ENCODE measurements around the gene SSBP3. TPM values are rescaled to one million over a fixed set of nuclear protein-coding genes. Genes with fewer than 3 reads are reported as not detected.

The SSBP3 gene
- total RNA-seq, 1 experiment from 2014 or later = 37.5 TPM

- Histone ChIP-seq H2AFZ (ENCODE audit: low read depth, low read length, poor library complexity, severe bottlenecking) (no peak overlapping the region), H3K79me2 (ENCODE audit: insufficient read depth, low read length) (no peaks in the 10 kb centered on the region), H4K20me1 (ENCODE audit: insufficient read depth) (no peaks in the 10 kb centered on the region), H3K27ac (ENCODE audit: low read depth, low read length) (no peak overlapping the region), H3K27me3 (ENCODE audit: insufficient read depth, low read length) (no peaks in the 10 kb centered on the region), H3K9me2 (ENCODE audit: insufficient read depth) (no peaks in the 10 kb centered on the region), H3K36me3 (ENCODE audit: control insufficient read depth in 1 of 2, insufficient read depth in 2 of 2, low read length in 2 of 2) (no peaks in the 10 kb centered on the region), H3K4me3 (replicated peaks in 1 of 2; ENCODE audit: low read depth in 1 of 2, low read length in 2 of 2) (no peak overlapping the region), H3K9me3 (ENCODE audit: control insufficient read depth in 1 of 2, insufficient read depth in 1 of 2, low read depth in 1 of 2, low read length in 2 of 2) (no peaks in the 10 kb centered on the region), H3K4me1 (ENCODE audit: control insufficient read depth in 1 of 2, insufficient read depth in 2 of 2, low read length in 2 of 2) (no peaks in the 10 kb centered on the region), H3K9ac (ENCODE audit: low read length) (no peak overlapping the region), H3K4me2 (ENCODE audit: low read length) (no peak overlapping the region)
- intact Hi-C loops (cut with micrococcal nuclease) = no loop called here
- BruUV-seq (replicated peaks) = no TSS peak
- ATAC-seq = no peak
- RAD21 ChIA-PET (ENCODE audit: low non-redundant PET in 1 of 2, low total read pairs in 2 of 2, uncharacterized antibody in 2 of 2, unreplicated experiment in 2 of 2) = no interaction called here
- POLR2A ChIA-PET = no interaction called here
- no peak for TF ChIP-seq EGR1 (IDR thresholded peaks at IDR 0.05; ENCODE audit: low read depth)
- no peak for TF ChIP-seq SRF (IDR thresholded peaks at IDR 0.05; ENCODE audit: low read depth)
- no peak for TF ChIP-seq EZH2phosphoT487 (IDR thresholded peaks at IDR 0.05; ENCODE audit: borderline replicate concordance)
- no peak for TF ChIP-seq RAD21 (IDR thresholded peaks at IDR 0.05; ENCODE audit: low read depth)
- no peak for TF ChIP-seq ATF3 (IDR thresholded peaks at IDR 0.05)
- TF ChIP-seq ELF1 (IDR thresholded peaks at IDR 0.05; ENCODE audit: borderline replicate concordance, low read depth) = no peak
- no peak for TF ChIP-seq FOSL1 (IDR thresholded peaks at IDR 0.05; ENCODE audit: low read depth)
- TF ChIP-seq POLR2AphosphoS5 (IDR thresholded peaks at IDR 0.05; ENCODE audit: low read depth, low read length) = no peak
- TF ChIP-seq CBX3 (IDR thresholded peaks at IDR 0.05; ENCODE audit: low read depth) = no peak
- CTCF ChIA-PET = no interaction called here
- no peak for DNase-seq (ENCODE audit: low read depth, low spot score)
These were observed 63.9 kb downstream of the SSBP3 start for GRCh38 chr1:54342288-54342687.

DNA sequence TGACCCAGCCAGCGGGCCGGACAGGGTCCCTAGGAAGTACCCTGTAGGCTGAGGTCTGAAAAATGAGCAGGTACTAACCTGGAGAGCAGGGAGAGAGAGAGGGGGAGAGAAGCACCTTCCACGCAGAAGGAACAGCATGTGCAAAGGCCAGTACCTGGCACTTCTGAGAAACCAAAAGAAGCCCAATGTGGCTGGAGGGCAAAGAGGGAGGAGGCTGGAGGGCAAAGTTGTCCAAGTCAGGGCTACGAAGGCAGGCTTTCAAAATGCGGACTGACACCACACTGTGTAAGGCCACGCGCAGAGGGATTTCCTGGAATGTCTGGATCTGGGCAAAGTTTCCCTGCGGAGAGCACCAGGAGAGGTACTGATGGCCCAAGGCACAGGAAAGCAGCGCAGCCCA lies 64.4 kb downstream of the SSBP3 start:
- Histone ChIP-seq H3K4me2 (ENCODE audit: low read length) (no peak overlapping the region), H3K27me3 (ENCODE audit: insufficient read depth, low read length) (no peaks in the 10 kb centered on the region), H3K9ac (ENCODE audit: low read length) (no peak overlapping the region), H3K27ac (ENCODE audit: low read depth, low read length) (no peak overlapping the region), H4K20me1 (ENCODE audit: insufficient read depth) (no peaks in the 10 kb centered on the region), H3K4me3 (replicated peaks in 1 of 2; ENCODE audit: low read depth in 1 of 2, low read length in 2 of 2) (no peak overlapping the region), H2AFZ (ENCODE audit: low read depth, low read length, poor library complexity, severe bottlenecking) (no peak overlapping the region), H3K9me3 (ENCODE audit: control insufficient read depth in 1 of 2, insufficient read depth in 1 of 2, low read depth in 1 of 2, low read length in 2 of 2) (no peaks in the 10 kb centered on the region), H3K9me2 (ENCODE audit: insufficient read depth) (no peaks in the 10 kb centered on the region), H3K4me1 (ENCODE audit: control insufficient read depth in 1 of 2, insufficient read depth in 2 of 2, low read length in 2 of 2) (no peaks in the 10 kb centered on the region), H3K79me2 (ENCODE audit: insufficient read depth, low read length) (no peaks in the 10 kb centered on the region), H3K36me3 (ENCODE audit: control insufficient read depth in 1 of 2, insufficient read depth in 2 of 2, low read length in 2 of 2) (no peaks in the 10 kb centered on the region)
- ATAC-seq = no peak
- DNase-seq (ENCODE audit: low read depth, low spot score) = no peak
- intact Hi-C loops (cut with micrococcal nuclease) = no loop called here
- TF ChIP-seq EZH2 (IDR thresholded peaks at IDR 0.05) (no peak), EZH2phosphoT487 (IDR thresholded peaks at IDR 0.05; ENCODE audit: borderline replicate concordance) (no peak), POLR2AphosphoS5 (IDR thresholded peaks at IDR 0.05; ENCODE audit: low read depth, low read length) (no peak)
- no TSS peak for BruUV-seq (replicated peaks)
- POLR2A ChIA-PET = no interaction called here
- RAD21 ChIA-PET (ENCODE audit: low non-redundant PET in 1 of 2, low total read pairs in 2 of 2, uncharacterized antibody in 2 of 2, unreplicated experiment in 2 of 2) = no interaction called here
- CTCF ChIA-PET = no interaction called here
